Measurements from ENCODE around the gene S100Z.
"Not testable (repeated sequence)": the region's sequence is repeated elsewhere in the genome, so short reads cannot be mapped to it uniquely, and the experiment has no call there.

S100Z gene

DNA sequence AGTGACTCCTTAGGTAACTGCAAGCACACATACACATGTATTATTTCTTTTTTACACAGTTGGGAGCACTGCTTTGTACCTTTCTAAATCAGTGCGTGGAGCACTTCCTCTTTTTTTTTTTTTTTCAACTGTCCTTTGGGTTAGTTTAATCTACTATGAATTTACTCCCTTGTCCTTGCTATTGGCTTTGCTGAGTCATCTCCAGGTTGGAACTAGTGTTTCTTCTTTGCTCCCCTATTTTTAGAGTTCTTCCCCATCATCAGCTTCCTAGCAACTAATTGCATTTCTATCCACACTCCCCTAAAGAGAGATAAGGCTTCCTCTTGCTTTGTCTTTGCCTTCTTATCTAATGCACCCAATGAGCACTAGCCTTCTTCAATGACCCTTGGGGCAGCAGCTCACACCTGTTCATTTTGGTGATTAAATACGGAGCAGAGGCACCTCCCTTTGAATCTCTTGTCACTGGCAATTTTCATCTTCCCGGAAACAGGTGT, 24.3 kb downstream of the S100Z start:
- no peak for DNase-seq (ENCODE audit: low read depth)

DNA sequence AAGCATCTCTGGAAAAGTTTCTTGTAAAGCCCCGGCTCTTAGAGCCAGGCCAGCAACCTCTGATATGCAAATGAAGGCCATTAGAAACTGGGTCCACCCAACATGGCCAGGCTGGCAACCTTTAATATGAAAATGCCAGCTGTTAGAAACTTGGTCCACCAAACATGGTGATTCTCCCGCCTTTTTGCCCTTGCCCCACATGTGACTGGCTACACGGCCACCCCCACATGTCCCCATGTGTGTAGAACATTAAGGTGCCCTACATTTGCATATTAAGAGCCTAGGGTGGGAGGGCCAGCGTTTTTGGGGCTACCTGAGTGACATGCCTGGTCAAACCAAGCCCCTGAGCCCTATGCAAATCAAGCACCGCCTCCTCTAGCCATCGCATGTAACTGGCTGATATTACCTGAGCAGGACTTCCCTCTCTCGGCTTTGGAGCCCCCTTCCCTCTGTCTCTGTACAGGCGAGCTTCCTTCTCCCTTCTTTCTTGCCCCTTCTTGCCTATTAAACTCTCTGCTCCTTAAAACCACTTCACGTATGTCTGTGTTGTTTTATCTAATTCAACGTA, 39.0 kb downstream of the S100Z start:
- no peak for DNase-seq (ENCODE audit: low read depth)

DNA sequence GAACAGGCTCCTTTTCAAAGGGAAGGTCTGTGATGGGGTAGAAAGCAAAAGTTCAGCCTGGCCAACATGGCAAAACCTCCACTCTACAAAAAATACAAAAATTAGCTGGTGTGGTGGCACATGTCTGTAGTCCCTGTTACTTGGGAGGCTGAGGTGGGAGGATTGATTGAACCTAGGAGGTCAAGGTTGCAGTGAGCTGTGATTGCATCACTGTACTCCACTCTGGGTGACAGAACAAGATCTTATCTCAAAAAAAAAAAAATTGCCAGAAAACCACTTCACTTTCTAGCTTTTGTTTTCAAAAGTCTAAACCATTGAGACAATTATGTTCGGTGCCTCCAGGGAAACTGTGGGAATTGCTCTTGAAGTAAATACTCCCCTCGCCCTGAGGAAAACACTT, 43.5 kb downstream of the S100Z start:
- no peak for DNase-seq (ENCODE audit: low read depth)

DNA sequence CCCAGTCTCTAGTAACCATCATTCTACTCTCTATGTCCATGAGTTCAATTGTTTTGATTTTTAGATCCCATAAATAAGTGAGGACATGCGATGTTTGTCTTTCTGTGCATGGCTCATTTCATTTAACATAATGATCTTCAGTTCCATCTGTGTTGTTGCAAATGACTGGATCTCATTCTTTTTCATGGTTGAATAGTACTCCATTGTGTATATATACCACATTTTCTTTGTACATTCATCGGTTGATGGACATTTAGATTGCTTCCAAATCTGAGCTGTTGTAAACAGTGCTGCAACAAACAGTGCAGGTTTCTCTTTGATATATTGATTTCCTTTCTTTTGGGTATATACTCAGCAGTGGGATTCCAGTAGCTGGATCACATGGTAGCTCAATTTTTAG, 46.4 kb downstream of the S100Z start:
- DNase-seq (ENCODE audit: low read depth), result no peak

DNA sequence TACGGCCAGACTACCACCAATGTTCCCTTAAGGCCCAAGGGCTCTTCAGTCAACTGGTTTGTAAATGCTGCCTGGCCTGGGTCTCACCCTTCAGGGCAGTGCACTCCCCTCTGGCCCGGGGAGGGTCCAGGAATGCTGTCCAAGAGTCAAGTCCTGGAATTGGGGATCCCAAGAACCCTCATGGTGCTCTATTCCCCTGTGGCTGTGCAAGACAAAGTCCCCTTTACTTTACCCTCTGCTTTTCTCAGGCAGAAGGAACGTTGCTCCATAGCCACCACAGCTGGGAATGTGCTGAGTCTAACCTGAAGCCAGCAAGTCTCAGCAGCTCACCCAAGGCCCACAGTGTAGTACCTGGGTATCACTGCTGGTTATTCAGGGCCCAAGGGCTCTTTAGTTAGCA, 51.7 kb downstream of the S100Z start:
- no peak for DNase-seq (ENCODE audit: low read depth)

DNA sequence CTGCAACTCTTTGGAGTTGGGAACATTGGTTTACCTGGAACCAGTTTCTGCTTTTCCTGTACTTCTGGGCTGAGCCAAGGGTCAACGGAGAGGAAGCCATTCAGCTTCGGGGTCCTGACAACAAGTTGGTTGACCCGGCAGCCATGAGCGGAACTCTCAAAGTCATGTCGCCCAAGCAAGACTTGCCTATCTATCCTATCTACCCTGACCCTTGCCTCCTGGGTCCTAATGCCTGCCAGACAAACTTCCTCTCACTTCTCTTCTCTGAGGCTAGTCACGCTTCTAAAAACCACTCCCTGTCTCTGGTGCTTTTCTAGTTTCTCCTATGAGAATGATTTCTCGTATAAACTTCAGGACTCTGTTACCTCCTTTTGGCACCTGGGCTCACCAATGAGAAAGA, 58.4 kb downstream of the S100Z start:
- DNase-seq (ENCODE audit: low read depth), result no peak

DNA sequence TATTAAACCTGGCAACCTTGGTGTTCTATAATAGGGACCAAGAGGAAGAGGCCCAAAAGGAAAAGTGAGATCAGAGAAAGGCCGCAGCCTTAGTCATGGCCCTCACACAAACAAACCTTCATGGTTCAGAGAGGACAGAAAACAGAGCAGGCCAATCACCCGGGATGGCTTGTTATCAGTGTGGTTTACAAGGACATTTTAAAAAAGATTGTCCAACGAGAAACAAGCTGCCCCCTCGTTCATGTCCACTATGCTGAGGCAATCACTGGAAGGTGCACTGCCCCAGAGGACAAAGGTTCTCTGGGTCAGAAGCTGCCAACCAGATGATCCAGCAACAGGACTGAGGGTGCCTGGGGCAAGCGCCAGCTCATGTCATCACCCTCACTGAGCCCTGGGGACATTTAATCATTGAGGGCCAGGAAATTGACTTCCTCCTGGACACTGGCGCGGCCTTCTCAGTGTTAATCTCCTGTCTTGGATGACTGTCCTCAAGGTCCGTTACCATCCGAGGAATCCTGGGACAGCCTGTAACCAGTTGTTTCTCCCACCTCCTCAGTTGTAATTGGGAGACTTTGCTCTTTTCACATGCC, 60.6 kb downstream of the S100Z start:
- not testable (repeated sequence) for DNase-seq (ENCODE audit: low read depth)

DNA sequence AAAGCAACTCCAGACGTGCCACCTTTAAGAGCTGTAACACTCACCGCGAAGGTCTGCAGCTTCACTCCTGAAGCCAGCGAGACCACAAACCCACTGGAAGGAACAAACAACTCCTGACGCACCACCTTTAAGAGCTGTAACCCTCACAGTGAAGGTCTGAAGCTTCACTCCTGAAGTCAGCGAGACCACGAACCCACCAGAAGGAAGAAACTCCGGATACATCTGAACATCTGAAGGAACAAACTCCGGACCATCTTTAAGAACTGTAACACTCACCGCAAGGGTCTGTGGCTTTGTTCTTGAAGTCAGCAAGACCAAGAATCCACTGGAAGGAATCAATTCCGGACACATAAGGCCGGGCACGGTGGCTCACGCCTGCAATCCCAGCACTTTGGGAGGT, 64.9 kb downstream of the S100Z start:
- DNase-seq (ENCODE audit: low read depth), result not testable (repeated sequence)

DNA sequence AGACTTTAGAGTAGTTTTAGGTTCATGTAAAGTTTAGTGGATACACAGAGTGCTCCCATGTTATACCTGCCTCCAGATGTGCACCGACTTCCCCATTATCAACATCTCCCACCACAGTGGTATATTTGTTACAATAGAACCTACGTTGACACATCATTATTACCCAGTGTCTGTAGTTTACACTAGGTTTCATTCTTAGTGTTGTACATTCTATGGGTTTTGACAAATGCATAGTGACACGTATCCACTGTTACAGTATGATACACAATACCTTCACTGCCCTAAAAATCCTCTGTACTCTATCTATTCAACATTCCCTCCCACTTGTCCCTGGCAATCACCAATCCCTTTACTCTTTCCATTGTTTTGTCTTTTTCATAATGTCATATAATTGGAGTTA, 68.7 kb downstream of the S100Z start:
- DNase-seq (ENCODE audit: low read depth), result no peak

DNA sequence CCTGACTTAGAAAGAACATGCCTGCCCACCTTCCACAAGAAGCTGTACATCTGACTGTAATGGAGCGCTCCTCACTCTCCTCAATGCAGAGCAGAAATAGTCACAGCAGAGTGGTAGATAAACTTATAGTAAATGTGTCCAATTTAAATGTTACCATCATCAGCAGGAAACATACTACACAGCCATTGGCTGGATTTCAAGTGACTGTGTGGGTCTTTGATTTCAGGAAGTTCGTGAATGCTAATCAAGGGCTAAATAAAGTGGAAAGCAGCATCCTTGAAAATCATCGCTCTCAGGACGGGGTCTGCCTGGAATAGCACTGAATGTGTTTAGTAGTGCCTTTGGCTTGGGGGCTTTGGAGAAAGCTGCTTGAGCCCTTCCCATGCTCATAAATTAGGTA, 70.7 kb downstream of the S100Z start:
- no peak for DNase-seq (ENCODE audit: low read depth)

DNA sequence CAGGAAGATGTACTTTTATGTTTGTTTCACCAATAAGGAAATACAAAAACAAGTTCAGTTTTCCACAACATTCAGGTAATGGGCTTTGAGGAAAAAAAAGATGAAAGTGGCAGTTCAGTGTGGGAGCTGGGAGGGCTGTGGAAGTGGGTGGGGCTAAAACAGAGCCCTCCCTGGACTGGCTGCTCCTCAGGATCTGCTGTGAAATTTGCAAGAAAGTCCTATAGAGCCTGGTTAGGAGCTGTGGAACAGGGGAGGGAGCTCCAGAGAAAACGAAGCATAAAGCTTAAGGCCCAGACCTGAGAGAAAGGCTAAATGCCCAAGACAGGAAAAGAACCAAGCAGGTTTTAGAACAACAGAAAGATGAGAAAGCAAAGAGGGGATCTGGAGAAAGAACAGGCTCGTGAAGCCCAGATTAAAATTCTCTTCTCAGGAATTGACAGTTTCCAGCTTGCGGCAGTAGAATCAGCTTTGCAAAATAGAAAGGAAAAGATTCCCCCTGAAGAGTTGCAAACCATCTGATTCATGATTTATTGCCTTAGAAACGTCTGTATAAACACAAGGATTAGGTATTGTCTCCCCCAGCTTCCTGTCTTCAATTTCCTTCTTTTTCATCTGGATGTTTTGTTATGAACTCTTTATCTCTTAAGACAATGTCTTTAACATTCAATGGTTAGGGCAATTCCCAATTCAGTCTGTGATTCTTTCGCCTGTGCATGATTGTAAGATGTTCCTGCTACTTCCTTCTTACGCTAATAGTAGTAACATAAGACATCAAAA, 76.7 kb downstream of the S100Z start:
- no peak for DNase-seq (ENCODE audit: low read depth)

DNA sequence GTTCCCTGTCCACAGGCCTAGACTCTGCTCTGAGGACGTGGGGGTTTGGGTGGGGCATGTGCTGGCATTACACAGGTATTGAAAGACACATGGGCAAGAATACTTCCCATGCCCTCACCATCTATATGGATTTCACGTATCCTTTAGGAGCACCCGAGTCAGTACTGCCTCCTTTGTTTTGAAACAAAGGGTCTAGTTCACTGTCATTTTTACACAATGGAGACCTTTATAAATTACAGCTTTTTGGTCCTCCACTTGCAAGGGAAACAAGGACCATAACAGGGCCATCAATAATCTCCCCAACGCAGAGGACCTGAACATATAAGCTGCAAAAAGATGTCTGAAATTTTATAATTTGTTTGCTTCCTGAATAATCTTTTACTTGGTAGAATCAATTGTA, 78.1 kb downstream of the S100Z start:
- DNase-seq (ENCODE audit: low read depth), result no peak

DNA sequence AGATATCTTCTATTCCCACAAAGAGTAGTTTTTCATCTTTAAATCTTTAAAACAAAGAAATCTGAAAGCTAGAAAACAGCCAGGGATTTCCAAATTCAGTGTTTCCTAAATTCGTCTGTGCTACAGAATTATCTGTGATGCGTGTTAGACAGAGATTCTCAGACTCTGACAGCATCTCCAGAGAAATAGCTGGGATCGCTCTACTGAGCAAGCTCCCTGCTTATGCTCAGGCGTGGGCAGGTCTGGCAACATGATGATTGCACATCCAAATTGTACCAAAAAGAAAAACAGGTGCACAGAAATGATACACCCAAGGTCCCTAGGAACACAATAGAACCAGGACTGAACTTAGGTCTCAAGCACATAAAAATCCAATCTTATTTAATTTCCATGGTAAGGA, 80.3 kb downstream of the S100Z start:
- no peak for DNase-seq (ENCODE audit: low read depth)

DNA sequence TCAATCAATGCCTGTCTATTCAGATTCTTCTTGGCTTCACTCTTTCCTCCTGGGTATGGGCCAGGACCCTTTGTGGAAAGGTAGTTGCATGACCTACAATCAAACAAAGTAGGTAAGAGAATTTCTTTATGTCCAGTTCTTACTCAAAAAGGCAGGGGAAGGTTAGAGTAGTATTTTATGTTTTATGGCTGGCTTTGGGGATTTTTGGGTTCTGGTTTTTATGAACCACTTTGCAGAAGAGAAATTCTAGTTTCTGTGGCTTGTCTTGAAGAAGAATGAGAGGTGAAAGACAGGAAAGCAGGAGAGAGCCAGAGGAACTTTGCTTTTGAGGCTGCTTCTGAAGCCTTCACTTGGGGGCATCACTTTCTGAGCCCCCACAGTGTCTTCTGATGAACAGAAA, 88.4 kb downstream of the S100Z start:
- DNase-seq (ENCODE audit: low read depth), result no peak

DNA sequence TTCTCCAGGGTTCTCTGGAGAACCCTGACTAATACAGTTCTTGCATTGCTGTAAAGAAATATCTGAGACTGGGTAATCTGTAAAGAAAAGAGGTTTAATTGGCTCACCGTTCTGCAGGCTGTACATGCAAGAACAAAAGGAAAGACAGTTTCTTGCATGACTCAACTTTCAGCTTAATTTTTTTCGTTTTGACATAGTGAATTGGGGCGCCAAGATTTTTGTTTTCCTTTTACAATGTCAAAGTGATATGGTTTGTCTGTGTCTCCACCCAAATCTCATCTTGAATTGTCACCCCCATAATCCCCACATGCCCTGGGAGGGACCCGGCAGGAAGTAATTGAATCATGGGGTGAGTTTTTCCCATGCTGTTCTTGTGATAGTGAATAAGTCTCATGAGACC, 91.2 kb downstream of the S100Z start:
- DNase-seq (ENCODE audit: low read depth), result no peak

DNA sequence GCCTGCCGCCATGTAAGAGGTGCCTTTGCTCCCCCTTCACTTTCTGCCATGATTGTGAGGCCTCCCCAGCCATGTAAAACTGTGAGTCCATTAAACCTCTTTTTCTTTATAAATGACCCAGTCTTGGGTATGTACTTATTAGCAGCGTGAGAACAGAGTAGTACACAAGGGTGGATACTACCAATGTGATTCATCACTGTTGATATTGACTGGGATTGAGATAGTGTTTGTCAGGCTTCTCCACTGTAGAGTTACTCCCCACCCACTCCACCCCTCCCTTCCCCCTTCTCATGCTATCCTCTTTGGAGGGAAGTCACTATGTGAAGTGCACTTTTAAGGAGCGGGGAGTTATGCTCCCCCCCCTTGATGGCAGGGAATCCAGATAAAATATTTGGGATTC, 91.6 kb downstream of the S100Z start:
- no peak for DNase-seq (ENCODE audit: low read depth)

DNA sequence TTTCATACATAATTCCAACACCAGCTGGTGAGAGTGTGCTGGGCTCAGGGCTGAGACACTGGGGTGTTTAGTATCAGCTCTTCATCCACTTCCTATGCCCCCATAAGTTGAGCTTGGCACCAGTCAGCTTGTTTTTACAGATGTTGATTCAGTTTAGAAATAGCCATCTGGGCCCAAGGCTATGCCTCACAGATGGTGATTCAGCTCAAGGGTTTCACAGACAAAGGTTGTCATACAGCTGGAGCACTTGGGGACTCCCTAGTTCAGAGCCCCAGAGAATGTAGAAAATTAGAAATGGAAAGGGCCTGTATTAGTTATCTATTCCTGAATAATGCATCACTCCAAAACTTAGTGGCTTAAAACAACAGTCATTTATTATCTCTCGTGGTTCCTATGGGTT, 92.8 kb downstream of the S100Z start:
- DNase-seq (ENCODE audit: low read depth), result no peak

DNA sequence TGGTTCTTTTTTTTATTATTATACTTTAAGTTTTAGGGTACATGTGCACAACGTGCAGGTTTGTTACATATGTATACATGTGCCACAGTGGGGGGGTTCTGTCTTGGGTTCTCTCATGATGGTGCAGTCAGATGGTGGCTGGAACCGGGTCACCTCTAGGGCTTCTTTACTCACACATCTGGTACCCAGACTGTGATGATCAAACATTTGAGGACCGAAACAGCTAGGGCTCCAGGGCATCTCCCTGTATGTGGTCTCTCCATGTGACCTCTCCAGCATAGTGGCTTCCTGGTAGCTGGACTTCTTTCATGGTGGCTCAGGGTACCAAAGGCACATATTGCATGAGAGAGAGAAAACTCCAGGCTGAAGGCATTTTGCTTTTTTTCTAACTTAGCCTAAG, 93.2 kb downstream of the S100Z start:
- DNase-seq (ENCODE audit: low read depth), result no peak

DNA sequence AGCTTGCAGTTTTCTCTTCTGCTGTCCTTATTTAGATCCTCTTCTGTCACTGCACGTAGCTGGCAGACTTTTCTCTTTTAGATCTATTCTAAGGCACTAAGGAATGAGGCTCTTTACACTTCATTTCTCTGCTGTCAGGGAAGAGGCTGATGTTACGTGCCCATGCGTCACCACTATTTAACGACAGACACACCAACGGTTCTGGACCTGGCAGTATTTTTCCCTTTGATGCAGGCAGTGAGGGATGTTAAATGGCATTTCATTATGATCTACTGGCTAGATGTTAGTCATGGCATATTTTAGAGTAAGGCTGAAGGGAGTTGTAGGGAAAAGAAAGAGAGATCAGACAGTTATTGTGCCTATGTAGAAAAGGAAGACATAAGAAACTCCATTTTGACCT, 94.8 kb downstream of the S100Z start:
- no peak for DNase-seq (ENCODE audit: low read depth)

DNA sequence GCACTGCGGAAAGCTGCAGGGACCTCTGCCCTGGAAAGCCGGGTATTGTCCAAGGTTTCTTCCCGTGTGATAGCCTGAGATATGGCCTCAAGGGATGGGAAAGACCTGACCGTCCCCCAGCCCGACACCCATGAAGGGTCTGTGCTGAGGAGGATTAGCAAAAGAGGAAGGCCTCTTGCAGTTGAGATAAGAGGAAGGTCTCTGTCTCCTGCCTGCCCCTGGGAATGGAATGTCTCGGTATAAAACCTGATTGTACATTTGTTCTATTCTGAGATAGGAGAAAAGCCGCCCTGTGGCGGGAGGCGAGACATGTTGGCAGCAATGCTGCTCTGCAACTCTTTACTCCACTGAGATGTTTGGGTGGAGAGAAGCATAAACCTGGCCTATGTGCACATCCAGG, 95.4 kb downstream of the S100Z start:
- not testable (repeated sequence) for DNase-seq (ENCODE audit: low read depth)

DNA sequence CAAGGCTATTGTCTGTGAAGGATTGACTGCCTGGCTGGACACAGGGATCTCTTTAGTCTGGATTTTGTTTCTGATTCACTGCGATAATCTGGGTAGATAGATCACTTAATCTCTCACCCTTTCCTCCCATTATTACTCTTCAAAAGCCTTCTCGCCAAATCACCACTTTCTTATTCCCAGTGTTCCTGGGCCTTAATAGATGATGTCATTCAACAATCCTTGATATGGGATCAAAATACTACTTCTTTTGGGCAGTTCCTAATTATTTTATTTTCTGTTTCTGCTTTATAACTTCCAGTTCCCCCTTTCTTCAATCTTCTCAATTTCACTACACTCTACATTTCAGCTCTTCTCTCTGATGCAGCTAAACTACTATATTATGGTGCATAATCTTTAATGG, 96.3 kb downstream of the S100Z start:
- DNase-seq (ENCODE audit: low read depth), result no peak

DNA sequence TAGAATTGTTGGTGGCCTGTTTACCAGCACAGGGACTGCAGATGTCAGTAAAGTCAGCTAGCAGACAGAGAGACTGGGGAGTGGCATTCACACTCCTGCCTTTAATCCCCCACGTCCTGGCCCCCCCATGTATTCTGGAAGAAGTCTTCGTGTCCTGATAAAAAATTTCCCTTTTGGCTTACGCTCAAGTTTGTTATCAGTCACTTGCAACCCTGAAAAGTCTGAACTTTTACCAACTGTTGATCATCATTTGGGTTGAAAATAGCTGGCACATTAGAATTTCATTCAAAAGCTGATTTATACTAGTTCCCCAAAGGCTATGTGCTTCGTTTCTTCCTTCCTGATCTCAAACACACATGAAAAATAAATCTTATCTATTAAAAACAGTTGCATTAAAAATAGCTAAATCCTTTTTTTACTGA, 97.3 kb downstream of the S100Z start:
- DNase-seq (ENCODE audit: low read depth), result no peak

DNA sequence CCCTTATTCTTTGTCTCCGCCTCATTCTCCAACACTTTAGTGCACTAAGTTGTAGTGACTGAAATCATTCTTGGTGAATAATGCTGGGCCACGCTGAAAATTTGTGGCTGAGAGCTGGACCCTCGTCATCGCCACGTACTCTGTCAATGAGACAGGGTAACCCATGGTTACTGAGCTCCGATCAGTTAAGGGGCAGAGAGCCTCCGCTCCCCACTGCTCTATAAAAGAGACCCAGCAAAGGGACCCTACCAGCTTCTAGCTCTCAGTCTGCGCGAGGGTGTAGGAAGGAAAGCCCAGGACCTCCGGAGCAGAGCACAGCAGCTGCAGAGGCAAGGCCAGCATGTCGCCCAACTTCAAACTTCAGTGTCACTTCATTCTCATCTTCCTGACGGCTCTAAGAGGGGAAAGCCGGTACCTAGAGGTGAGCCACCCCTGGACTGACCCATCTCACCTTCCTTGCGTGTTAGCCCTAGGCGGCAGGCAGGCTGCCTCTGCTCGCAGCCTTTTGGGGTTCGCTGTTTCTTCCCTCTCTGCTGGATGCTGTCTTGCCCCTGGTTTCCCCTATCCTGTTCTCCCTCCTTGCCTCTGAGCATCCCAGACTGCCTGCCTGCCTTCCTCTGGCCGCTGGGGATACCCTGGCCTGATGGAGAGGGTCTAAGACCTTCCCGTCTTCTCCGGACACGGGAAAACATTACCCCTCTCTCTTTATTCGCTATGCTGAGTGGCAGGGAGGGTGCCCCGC, 103.2 kb downstream of the S100Z start, which contains the start of gene CRHBP:
TSS of gene CRHBP (plus strand) at position 251 of the 742 bp plus-strand sequence. CDS start at position 341, 90 bp downstream.
- DNase-seq (ENCODE audit: low read depth), result no peak
